Testis (tissue), 2 donors: ENCODE measurements around the gene ACACB.

Experiments used
- CTCF ChIP-seq, 3 experiments: fragments of 450-650 bp in 2 of 3; fragments of 200-600 bp in 1 of 3; sonication (generic) in 1 of 3; IDR thresholded peaks; one replicate each; pipeline ENCODE4 v1.5.1; 2016 to 2019; ENCODE audit warnings: antibody characterized with exemption in 3 of 3, mild to moderate bottlenecking in 2 of 3, moderate library complexity in 1 of 3
- POLR2A ChIP-seq: fragments of 450-650 bp; IDR thresholded peaks from one replicate; pipeline ENCODE4 v1.6.1; 2017; ENCODE audit warnings: antibody characterized with exemption, mild to moderate bottlenecking, moderate library complexity

GRCh38 chr12:109247831-109248654, 131.7 kb downstream of the ACACB start:
- TF ChIP-seq CTCF (IDR thresholded peaks at IDR 0.05) (no peak), POLR2A (no peak)
